ENCODE measurements around the gene XKR7.
"Not testable (repeated sequence)": the region's sequence is repeated elsewhere in the genome, so short reads cannot be mapped to it uniquely, and the experiment has no call there.

XKR7 gene

DNA sequence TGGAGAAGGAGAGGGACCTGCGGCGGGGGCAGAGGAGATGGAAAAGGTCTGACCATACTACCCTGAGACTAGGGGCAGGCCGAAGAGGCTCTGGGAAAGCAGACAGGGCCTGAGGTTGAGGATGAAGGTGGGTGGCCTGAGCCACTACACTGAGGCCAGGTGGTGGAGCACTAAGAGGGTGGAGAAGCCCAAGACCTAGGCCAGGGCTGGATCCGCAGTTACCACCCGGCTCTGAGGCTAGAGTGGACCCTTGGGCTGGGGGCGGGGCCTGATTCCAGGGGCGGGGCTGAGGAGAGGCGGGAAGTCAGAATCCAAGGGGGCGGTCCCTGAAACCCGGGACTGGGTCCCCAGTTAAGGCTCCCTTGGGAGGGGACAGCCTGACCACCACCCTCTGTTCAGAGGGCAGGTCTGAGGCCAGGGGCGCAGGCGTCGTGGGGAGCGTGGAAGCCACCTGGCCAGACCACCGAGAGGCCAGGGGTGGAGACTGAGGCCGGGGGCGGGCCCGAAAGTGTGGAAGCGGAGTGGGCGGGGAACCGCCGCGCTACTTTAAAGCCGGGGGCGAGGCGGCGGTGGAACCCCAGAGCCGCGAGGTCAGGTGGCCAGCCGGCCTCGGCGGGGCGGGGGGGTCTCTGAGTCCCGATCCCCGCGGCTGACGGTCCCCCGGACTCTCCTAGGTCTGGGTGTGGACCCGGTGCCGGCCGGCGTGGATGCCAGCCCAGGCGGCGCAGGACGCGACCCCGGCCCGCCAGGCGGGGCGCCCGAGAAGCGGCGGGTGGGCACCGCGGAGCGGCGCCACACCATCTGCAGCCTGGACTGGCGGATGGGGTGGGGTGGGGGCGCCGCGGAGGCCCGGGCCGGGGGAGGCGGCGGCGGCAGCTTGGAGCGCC lies 50.6 kb downstream of the XKR7 start:
- DNase-seq = no peak

DNA sequence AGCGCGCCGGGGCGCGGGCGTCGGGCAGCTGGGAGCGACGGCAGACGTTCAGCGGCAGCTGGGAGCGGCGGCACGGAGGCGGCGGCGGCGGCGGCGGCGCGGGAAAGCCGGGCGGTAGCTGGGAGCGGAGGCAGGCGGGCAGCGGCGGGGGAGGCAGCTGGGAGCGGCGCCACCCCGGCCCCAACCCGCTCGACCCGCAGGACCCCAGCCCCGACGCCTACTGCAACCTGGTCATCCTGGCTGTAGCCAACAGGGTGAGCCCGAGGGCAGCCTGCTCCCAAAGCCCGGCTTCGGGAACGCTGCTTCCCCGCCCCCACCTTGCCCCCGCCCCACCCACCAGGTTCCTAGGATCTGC lies 51.2 kb downstream of the XKR7 start:
- no peak for DNase-seq

DNA sequence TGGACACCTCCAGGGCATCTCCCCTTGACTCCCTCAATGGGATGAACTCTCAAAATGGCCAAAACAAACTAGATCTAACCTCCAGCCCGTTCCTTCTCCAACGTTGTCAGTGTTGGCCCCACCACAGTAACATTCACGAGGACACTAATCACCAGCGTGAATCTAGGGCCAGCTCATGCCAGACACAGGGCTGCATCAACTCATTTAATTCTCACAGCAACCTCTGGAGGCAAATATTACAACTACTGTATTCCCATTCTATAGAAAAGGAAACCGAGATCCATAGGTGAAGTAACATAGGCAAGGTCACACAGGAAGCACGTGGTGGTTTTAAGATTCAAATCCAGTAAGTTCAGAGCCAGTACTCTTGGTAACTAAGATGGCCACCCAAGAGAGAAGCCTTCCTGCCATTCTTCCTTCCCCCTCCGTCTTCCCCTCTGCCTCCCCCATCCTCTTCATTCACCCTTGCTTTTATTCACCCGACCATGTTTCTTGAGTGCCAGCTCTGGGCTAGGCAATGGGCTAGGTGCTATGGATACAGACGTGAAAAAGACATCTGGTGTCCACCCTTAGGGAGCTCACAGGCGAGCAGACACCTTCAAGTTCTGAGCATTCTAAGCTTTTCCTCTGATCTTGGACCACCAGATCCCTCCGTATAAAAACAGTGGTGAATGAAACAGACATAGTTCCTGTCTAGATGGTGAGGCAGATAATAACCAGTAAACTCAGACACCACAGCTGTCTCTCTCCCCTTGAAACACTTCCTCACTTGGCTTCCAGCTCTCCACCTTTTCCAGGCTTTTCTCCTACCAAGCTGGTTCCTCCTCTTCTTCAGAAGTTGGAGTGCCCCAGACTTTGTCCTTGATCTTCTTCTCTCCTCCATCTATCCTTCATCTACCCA lies 51.9 kb downstream of the XKR7 start:
- no peak for DNase-seq

DNA sequence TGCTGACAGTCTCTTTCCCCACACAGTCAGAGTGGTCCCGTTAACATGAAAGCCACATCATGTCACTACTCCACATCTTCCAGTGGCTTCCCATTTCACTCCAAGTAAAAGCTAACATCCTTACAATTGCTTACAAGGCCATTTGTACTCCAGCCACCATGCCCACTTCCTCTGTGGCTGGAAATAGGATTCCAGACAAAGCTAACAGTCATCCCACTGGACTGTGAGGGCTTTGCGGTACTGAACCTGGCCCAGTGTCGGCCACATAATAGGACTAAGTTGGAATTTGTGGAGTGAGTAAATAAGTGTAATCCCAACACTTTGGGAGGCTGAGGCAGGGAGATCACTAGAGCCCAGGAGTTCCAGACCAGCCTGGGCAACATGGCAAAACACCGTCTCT lies 53.1 kb downstream of the XKR7 start:
- no peak for DNase-seq

DNA sequence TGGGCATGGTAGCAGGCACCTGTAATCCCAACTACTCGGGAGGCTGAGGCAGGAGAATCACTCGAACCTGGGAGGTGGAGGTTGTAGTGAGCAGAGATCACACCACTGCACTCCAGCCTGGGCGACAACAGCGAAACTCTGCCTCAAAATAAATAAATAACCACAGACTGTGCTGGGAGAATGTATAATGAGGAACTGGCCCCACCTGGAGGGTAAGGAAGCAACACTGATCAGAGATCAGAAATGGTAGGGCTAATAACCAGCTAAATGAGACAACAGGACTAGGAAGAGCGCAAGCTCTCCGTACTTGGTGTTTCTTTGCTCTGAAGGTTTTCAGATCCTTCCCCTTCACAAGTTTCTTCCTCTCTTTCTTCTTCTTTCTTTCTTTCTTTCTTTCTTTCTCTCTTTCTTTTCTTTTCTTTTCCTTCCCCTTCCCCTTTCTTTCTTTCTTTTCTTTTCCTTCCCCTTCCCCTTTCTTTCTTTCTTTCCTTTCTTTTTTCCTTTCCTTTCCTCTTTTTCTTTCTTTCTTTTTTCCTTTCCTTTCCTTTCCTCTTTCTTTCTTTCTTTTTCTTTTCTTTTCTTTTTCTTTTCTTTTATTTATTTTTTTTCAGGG lies 56.8 kb downstream of the XKR7 start:
- DNase-seq = no peak

DNA sequence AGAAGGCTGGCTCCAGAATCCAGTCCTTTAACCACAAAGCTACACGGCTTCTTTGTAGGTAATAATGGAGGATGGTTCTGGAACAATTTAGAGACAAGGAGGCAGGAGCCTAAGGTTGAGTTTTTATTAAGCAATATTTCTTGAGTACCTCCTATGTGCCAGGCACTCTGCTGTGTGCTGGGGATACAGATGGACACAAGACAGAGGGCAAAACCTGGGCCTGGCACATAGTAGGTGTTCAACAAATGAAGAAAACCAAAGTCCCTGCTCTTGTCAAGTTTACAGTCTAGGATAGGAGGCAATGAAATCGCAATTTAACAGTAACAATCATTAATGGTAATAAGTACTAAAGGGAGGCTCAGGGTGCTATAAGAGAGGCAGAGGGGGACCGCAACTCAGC lies 59.7 kb downstream of the XKR7 start:
- DNase-seq = no peak

DNA sequence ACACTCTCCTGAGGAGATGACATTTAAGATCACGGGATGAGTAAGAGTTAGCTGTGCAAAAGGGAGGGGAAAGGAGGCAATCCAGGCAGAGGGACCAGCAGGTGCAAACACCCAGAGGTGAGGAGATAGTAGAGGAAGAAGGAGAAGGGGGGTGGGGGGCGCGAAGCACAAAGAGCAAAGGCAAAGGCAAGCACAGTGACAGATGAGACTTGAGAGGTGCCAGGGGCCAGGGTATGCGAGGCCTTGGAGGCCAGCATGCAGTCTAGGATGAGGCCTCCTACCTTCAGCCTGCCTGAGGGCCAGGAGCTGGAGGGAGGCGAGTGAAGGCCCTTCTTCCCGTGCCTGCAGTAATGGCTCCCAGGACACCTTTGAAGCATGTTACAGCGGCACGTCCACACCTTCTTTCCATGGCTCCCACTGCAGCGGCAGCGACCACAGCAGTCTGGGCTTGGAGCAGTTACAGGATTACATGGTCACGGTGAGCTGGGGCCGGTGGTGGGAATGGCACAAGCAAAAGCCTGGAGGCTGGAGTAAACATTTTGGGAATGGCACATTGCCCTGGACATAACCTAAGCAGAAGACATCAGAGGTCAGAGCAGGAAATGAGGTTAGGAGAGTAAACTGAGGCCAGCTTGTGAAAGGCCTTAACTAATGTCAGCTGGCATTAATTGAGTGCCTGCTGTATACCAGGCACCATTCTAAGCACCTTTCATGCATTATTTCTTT lies 60.9 kb downstream of the XKR7 start:
- DNase-seq = no peak

DNA sequence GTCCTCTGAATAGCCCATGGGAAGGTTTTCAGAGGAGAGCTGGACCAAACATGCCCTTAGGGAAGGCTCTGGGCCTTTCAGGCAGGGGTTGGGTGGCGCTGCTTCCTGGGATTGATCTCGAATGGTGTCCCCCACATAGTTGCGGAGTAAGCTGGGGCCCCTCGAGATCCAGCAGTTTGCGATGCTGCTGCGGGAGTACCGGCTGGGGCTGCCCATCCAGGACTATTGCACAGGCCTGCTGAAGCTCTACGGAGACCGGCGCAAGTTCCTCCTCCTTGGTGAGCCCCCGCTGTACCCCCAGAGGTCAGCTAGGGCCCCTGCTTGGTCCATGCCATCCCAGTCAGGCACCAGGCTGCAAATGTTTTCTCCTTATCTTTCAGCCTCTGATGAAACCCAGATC lies 61.6 kb downstream of the XKR7 start:
- DNase-seq = no peak

DNA sequence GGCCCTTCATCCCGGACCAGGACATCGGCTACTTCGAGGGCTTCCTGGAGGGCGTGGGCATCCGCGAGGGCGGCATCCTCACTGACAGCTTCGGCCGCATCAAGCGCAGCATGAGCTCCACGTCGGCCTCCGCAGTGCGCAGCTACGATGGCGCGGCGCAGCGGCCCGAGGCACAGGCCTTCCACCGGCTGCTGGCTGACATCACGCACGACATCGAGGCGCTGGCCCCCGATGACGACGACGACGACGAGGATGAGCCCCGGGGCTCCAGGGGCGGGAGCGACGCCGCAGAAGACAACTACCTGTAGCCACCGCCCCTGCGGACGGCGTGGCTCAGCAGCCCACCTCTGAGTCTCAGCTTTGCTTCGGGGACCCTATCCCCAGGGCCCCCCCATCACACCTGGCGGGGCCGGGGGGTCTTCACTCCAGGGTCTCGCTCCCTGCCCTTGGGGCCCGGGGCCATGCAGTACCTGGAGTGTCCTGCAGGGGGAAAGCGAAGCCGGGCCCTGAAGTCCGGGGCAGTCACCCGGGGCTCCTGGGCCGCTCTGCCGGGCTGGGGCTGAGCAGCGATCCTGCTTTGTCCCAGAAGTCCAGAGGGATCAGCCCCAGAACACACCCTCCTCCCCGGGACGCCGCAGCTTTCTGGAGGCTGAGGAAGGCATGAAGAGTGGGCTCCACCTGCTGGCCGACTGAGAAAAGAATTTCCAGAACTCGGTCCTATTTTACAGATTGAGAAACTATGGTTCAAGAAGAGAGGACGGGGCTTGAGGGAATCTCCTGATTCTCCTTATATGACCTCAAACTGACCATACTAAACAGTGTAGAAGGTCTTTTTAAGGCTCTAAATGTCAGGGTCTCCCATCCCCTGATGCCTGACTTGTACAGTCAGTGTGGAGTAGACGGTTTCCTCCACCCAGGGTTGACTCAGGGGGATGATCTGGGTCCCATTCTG lies 63.3 kb downstream of the XKR7 start:
- DNase-seq = peak; percentile 56

DNA sequence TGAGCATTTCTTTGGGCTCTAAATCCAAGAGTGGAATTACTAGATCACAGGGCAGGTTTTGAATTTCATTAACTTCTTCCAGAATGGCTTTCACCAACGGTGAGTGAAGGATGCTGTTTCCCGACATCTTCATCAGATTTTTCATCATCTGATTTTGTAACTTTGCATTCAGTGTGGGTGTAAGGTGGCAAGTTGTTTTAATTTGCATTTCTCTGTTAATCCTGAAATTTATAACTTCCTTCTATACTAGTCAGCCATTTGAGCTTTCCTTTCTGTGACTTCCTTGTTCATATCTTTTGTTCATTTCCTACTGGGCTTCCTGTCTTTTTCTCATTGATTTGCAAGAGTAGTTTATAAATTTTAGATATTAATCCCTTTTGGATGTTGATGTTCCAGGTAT lies 65.4 kb downstream of the XKR7 start:
- DNase-seq = no peak

DNA sequence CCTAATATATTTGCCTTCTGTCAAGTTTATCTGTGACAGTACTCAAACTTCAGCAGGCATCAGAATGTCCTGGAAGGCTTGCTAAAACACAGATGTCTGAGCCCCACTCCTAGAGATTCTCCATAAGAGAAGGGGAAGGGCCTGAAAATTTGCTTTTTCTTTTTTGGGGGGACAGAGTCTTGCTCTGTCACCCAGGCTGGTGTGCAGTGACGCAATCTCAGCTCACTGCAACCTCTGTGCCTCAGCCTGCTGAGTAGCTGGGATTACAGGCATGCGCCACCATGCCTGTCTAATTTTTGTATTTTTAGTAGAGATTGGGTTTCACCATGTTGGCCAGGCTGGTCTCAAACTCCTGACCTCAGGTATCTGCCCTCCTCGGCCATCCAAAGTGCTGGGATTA lies 65.8 kb downstream of the XKR7 start:
- DNase-seq = not testable (repeated sequence)

DNA sequence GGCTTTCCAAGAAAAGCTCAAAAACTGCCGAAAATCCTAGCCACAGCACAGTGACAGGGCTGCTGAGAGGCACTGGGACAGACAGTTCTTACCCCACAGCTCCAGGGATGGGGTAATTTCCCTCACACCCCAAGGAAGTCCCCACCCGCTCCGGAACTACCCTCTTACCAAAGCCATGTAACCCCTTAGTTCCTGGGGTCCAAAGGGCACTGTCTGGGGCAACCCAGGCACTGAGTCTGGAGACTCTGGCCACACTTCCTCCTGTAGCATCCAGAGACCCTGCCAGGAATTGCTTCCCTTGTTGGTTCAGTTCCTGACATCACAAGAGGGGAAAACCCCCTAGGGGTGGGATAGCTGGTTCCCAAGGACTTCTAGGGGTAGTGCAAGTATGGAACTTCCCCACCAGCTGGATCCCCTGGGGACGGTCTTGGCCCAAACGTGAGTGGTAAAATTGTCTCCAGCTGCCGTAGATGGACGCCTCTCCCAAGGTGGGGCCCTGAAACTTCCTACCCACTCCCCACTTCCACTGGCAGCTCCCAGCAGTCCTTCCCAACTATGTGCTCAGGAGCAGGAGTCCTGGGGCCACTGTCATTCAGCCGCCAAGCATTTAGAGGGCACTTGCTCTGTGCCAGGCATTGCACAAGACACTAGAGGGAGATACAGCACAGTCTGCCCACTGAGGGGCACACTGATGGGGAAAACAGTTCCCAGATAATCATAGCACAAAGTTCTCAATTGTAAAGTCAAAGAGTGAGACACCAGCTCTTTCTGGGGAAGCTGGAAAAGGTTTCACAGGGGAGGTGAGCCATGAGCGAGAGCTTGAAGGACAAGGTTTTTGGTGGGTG lies 66.9 kb downstream of the XKR7 start:
- DNase-seq = no peak

DNA sequence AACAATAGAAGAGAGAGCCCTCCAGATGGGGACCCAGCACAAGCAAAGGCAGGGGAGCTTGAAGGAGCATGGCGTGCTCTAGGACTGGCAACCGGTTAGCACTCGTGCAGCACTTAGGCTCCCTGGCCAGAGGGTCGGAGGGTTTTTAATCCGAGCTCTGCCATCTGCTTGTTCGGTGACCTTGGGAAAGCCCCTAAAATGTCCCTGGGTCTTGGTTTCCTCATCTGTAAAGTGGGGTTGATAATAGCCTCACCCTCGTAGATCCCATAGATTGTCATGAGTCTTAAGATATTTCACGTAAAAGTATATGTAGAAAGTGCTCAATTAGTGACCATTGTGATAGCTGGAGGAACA lies 67.5 kb downstream of the XKR7 start:
- no peak for DNase-seq

DNA sequence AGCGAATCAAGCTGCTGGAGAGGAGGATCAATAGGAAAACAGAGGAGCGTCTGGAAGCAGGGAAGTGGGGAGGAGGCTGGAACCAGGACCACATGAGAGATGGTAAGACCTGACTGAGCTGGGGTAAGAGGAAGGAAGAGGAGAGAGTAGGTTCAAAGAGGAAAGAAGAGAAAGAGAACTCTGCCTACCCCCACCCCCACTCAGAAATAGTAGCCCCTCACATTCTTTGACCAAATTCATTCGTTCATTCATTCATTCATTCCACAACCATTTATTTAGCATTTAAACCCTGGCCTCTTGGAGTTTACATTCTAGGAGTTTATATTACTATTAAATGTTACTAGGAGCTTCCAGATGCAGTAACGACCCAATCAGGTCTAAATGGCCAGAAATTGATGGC lies 68.3 kb downstream of the XKR7 start:
- no peak for DNase-seq

DNA sequence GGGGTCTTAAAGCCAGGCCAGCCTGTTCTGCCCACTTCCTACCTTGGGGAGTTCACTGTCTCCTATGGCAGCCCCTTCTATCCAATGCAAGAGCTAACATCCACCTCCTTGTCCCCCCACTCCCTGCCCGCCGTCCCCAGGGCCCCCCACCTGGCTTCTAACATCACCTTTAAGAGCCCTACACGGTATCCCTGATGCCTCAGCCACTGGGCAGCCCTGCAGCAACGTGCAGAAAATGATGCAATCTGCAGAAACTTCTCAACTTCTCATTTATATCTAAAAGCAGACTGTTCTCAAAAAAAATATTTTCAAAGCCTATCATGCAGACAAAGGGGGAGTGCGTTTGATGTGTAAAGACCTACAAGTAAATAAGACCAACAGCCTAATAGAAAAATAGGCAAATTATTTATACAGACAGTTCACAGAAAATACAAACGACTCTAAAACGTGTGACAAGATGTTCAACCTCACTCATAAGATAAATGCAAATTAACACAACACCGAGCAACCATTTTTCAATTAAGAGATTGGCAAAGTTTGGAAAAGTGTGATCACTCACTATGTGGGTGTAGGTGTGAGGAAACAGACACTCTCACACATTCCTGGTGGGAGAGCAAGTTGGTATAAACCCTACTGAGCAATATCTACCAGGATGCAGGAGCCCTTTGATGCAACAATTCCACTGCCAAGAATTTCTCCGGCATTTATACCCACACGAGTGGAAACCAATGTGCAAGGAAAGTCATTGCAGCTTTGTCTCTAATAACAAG lies 69.0 kb downstream of the XKR7 start:
- DNase-seq = no peak

DNA sequence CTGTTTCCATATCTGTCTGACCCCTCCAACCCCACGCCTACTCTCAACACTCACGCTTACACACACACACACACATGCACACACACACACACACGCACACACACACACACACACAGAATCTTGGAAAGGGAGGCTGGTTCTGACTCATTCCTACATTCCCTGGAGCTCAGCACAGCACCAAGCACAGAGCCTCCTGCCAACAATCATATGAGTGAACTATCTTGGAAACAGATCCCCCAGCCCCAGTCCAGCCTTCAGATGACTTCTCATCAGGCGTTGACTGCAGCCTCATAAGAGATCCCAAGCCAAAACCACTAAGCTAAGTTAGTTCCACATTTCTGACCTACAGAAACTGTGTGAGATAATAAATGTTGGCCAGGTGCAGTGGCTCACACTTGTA lies 70.0 kb downstream of the XKR7 start:
- no peak for DNase-seq

DNA sequence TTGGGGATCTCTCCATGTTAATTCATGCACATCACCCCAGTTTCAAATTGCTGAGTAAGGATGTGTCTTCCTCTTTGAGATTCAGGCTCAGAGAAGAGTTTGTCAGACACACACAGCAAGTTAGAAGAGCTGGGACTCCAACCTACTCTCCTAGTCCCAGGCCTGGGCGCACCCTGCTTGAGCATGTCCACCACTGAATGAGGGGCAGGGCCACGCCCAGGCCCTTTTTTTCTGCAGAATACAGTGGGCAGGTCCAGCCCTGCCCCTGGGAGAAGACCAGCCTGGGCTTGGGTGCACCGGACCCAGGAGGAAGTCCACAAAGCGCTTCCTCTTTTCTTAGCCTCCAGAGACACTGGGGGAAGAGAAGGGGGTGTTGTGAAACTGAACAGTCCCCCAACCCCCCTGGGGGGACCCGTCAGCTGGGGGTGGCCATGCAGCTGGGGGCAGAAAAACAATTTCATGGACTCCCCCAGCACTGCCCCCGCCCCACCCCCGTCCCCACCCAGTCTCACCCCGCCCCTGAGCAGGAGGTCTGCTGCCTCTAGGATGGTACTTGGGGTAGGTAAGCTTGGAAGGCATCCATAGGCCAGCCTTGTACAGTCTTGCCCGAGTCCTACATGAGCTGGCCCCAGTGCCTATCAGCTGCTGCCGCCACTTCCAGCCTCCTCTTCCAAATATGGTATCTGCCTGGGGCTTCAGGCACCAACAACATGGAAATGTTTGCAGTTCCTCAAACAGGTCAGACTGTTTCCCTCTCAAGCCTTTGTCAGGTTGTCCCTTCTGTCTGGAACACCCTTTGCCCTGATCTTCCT lies 72.4 kb downstream of the XKR7 start:
- DNase-seq = no peak

DNA sequence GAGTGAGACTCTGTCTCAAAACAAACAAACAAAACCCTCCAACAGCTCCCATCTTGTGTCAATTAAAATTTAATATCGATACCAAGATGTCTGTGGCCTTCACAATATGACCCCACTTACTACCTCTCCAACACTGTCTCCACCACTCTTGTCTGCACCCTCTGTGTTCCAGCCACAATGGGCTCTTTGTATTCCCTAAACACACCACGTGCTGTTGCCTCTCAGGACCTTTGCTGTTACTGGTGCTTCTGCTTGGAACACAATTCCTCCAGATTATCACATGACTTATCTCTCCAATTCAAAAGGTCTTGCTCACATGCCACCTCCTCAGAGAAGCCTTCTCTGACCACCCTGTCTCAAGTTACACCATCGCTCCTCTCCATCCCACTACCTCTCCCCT lies 78.0 kb downstream of the XKR7 start:
- DNase-seq = no peak

DNA sequence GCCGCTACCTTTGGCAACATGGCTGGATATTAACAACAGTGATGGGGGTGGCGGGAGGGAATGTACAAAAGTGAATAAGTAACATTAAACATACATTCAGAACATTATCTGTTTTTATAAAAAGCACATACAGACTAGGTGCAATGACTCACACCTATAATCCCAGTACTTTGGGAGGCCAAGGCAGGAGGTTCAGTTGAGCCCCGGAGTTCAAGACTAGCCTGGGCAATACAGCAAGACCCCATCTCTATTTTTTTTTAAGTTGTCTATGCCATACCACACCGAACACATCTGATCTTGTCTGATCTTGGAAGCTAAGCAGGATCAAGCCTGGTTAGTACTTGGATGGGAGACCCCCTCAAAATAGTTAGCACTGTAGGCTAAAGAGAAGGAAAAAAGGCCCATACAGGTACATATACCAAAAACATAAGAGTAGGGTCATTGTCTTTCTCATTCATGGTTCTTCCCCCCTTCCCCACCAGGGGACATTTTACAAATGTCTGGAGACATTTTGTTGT lies 82.4 kb downstream of the XKR7 start:
- DNase-seq = no peak

All from NCI-H446 treated with DMSO at 0.1 percent for 48 hours (cell line).